HUDEP-2 (cell line): ENCODE measurements around the gene TMEM192.
"Not testable (repeated sequence)": the region's sequence is repeated elsewhere in the genome, so short reads cannot be mapped to it uniquely, and the experiment has no call there.

Experiments
- DNase-seq, 76 experiments: peaks; one replicate each; lab custom pipeline; 2025; ENCODE audit not compliant: unreplicated experiment in 76 of 76; lab: John Stamatoyannopoulos, UW

Gene TMEM192

DNA sequence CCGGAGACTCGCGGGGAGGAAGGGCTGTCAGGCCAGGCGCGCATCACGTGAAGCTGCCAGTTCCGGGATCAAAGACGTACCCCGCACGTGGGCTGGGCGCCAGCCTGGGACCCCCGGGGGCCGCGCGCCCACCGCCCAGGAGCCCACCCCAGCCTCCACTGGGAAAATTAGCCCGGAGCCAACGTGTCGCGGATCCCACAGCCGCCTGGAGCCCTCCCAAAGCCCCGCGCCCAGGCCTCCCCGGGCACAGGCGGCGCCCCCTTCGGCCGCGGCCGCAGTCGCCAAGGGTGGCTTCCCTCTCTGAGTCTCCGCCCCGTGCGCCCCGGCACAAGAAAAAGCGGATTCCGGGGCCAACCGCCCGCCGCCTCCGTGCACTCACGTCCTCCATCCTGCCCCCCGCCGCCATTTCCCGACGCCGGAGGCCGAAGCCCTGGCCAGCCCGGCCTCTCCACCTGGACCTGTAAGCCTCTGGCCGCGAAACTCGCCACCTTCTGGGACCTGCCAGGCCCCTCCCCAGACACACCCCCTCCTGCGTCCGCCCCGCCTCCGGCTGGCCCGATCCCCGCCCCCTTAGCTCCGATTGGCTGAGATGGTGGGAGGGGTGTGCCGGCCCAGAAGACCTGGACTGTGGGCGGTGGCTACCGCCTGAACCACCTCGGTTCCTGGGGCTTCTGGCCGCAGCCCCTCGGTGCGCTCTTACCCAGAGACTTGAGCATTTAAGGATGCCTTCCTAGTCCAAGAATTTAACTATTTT is at the start of gene TMEM192:
TSS of gene TMEM192 (minus strand) at position 493 of the 754 bp plus-strand sequence. CDS start at position 406, 87 bp downstream.
- DNase-seq: peak in 75 of 76 experiments; percentile 9 to 93 (median 84)

DNA sequence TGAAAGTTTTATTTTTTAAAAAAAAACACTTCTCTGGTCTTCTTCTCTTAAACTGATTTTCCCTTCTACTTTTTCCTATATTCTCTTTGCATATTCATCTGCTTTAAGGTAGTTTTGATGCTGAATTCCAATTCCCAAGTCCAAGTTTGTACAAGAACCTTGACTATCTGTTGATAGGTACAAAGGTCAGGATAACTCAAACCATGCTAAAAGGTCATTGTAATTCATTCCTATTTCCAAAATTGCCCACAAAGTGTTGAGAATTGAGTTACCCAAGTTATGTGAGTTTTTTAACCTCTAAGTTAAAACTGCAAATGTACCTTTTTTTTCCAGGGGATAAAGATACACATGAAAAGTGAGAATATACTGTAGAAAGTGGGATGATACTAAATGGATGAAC is 46.1 kb upstream of the TMEM192 start:
- no peak for DNase-seq

DNA sequence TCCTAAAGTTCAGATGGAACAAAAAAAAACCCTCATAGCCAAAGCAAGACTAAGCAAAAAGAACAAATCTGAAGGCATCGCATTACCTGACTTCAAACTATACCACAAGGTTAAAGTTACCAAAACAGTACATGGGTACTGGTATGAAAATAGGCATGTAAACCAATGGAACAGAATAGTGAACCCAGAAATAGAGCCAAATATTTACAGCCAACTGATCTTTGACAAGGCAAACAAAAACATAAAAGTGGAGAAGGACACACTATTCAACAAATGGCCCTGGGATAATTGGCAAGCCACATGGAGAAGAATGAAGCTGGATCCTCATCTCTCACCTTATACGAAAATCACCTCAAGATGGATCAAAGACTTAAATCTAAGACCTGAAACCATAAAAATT is 44.2 kb upstream of the TMEM192 start:
- no peak for DNase-seq

DNA sequence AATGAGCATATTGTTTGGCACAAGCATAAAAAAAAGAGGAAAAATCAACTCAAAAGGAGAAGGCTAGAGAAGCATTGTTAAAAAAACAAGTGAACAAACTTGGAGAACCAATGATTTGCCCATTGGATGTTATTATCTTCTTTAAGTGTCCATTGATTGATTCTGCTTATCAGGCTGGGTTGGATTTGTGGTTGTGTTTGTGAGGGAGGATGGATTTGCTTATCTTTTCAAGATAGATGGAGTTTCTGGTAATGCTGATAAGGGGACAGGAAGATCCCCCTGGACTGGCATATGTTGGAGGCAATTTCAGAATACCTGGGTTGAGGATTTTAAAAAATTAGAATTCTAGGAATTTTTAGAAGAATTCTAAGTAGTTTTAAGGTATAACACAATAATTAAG is 41.8 kb upstream of the TMEM192 start:
- no peak for DNase-seq

DNA sequence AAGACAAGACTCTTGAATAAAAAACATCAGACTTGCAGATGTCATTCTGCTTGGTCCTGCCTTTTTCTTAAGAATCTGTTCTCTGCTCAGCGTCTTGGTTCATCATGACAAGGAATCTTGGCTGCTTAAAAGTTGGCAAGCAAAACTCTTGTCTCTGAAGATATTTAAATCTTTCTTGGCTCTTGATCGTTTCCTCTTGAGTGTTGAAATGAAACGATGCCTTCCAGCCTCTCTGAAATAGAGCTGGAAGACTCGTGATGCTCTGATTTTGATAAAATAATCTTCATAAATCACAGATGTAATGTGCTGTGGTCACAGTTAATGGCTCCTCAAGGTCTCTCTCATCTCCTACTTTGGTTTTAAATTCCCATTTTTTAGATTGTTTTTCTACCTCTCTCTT is 39.9 kb upstream of the TMEM192 start:
- no peak for DNase-seq

DNA sequence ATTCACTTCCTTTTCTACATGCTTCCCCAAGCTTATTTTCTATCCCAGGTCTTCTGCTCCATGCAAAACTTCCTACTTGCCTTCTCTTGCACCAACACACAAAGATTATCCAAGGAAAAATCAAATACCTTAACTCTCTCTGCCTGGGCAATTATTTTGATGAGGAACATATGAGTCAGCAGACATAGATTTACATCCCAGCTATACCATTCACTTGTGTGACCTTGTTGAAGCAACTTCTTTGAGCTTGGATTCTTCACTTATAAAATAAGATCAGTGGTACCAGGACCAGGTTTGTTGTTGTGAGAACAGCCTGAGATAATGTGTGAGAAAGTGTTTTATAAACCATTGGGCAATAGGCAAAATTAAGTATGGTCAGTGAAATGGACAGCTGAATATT is 39.1 kb upstream of the TMEM192 start:
- DNase-seq: no peak

DNA sequence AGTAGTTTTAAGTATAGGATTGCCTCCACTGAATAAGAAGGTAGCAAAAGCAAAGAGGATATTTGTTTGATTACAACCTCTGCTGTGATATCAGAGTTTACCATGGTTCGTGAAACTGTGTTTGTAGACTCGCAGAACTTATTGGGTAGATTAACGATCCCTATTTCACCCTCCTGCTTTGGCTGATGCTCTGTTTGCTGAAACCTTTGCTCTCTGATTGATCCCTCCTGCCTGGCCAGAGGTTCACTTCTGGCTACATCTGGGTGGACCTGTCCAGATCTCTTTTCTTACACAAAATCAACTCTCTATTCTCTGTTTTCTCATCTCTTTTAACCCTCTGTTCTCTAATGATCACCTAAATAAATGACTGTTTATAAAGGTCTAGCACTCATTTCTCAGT is 37.9 kb upstream of the TMEM192 start:
- no peak for DNase-seq

DNA sequence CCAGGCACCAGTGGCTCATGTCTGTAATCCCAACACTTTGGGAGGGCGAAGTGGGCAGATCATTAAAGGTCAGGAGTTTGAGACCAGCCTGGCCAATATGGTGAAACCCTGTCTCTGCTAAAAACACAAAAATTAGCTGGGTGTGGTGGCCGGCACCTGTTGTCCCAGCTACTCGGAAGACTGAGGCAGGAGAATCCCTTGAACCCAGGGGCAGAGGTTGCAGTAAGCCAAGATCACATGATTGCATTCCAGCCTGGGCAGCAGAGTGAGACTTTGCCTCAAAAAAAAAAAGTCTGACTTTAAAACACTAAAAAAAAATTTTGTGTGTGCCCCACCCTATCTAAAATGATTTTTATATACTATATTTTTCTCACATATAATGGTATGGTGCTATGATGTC is 26.2 kb upstream of the TMEM192 start:
- DNase-seq: no peak

DNA sequence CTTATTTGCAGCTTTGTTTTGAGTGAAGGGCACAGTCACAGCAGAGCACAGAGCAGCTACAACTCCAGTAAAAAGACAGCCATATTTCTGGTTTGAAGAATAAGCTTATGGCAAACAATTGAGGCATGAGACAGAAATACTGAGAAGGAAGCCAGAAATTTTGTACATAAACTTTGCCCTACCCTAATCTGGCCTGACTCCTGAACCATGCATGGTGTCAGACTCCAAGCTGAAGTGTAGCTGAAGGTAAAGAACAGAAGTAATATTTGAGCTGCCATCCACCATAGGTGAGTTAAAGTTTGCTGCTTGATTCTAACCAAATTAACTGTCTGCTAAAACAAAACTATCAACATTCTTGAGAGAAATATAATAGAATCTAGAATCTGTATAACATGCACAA is 24.5 kb upstream of the TMEM192 start:
- no peak for DNase-seq

DNA sequence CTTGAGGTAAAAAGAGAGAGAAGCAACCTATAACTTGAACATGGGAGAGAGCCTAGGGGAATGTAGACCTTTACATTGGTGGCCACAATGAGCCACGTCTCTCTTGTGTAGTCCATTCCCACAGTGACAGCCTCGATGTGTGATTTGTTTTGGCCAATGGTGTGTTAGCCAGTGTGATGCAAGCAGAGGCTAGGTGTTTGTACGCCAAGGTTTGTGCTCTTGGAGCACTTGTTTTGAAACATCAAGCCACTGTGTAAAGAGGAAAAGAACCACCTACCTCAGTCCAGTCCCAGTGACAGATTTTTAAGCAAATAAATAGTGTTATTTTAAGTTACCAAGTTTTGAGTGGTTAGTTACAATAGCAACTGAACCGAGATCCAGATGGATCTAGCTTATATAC is 23.9 kb upstream of the TMEM192 start:
- DNase-seq: no peak

DNA sequence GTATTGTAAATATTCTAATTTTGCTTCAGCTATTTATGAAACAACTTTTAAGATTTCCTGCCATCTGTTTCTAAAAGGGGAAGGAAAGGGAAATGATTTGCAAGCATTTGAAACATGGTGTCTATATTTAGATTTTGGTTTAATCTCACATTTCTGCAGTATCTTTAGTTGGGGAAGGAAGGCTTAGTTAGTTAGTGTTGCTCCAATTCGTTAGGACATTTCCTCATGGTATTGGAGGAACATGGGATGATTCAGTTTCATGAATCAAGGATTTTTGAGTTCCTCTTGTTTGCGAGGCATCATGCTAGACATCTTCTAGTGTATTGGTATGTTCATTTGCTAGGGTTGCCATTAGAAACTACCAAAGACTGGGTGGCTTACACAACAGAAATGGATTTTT is 20.5 kb upstream of the TMEM192 start:
- DNase-seq: no peak

DNA sequence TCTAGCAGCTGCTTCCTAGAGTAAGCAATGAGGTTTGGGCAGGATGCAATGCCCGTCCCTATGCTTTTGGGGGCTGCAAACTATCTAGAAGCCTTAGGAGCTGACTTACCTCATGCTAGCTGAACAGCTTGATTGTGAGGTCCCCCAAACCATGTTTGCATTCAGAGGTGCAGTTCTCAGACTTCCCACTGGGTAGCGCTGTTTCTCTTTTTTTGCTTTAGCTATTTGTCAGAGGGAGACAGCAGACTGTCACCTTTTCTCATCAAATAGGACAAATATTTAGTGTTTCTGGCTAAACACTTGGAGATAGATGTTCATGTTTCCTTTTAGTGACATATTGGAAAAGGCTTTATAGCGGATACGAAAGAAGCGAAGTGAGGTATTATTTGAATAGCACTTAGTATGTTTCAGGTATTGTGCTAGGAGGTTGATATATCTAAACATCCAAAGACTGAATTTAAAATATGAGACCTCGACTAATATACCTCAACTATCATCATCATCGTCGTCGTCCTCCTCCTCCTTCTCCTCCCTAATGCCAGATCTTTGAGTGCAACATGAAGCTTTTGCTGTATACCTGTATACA is 18.7 kb upstream of the TMEM192 start:
- peak in 57 of 76 experiments; percentile 0 to 80 (median 43) for DNase-seq

DNA sequence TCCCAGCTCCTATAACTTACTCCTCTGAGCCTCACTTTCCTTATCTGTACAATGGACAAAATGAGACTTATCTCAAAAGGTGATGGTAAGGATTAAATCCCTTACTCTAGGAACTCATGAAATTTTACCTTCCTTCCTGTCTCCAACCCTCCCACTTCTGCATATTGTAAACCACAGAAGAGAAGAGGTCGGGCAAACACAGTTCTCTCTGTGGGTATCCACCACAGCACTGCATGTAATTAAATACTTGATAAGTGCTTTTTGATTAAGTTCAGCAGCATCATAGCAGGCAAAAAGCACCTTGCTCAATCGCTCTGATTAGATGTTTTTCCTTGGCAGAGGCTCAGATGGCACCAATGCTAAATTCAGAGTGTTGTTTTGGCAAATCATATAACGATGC is 17.3 kb upstream of the TMEM192 start:
- no peak for DNase-seq

DNA sequence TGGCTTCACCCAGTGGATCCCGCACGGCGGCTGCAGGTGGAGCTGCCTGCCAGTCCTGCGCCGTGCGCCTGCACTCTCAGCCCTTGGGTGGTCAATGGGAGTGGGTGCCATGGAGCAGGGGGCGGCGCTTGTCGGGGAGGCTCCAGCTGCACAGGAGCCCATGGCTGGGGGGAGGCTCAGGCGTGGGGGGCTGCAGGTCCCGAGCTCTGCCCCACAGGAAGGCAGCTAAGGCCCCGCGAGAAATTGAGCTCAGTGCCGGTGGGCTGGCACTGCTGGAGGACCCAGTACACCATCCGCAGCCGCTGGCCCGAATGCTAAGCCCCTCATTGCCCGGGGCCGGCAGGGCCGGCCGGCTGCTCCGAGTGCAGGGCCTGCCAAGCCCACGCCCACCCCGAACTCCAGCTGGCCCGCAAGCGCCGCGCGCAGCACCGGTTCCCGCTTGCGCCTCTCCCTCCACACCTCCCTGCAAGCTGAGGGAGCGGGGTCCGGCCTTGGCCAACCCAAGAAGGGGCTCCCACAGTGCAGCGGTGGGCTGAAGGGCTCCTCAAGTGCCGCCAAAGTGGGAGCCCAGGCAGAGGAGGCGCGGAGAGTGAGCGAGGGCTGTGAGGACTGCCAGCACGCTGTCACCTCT is 13.3 kb upstream of the TMEM192 start:
- DNase-seq: not testable (repeated sequence)

DNA sequence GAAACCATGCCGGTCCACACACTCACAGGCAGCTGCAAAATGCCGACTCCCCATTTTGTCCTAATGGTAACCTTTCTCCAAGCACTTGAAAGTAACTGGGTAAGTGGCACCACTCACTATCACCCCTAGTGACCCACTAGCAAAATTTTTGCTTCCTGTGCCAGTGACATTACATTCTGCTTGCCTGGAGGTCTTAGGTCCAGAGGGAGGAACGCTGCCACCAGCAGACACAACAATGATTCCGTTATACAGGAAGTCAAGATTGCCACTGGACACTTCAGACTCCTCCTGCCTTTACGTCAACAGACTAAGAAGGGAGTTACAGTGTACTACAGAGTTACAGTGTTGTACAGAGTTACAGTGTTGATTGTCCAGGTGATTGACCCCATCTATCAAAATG is 11.8 kb upstream of the TMEM192 start:
- no peak for DNase-seq

DNA sequence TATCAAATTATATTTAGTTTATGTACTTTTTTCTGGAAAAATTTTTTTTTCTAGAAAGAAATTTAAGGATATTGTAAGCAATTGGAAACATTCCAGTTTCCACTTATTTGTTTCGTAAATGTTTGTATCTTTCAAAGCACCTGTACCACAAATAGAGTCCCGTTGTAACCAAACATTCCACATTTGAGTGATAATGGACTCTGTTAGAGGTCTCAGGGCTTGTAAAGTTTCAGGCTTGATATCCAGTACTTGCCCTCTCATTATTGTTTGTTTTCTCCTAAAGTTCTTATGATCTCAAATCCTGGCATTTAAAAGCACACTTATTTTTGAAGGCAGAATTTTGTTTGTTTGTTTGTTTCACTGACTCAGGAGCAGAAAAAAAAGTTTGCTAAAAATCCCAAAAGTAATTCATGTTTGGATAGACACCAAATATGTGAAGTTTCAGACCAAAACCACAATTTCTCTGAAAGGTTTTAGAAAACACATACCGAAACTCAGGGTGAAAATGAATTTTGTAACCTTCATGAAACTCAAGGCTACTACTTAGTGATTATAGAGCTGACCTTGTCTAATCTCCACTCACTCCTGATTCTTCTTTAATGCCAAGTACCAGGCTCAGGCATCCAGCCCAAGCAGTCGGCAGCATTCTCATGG is 5.7 kb upstream of the TMEM192 start:
- no peak for DNase-seq

DNA sequence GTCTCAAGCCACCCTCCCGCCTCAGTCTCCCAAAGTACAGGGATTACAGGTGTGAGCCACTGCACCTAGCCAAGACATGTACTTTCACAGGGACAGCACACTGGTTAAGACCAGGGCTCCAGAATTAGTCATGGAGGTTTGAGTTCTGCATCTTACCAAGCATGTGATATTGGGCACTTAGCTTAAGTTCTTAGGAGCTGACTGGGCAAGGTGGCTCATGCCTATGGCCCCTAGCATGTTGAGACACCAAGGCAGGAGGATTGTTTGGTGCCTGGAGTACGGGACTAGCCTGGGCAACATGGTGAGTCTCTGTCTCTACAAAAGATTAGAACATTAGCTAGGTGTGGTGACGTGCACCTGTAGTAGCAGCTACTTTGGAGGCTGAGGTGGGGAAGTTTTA is 2.6 kb upstream of the TMEM192 start:
- no peak for DNase-seq

DNA sequence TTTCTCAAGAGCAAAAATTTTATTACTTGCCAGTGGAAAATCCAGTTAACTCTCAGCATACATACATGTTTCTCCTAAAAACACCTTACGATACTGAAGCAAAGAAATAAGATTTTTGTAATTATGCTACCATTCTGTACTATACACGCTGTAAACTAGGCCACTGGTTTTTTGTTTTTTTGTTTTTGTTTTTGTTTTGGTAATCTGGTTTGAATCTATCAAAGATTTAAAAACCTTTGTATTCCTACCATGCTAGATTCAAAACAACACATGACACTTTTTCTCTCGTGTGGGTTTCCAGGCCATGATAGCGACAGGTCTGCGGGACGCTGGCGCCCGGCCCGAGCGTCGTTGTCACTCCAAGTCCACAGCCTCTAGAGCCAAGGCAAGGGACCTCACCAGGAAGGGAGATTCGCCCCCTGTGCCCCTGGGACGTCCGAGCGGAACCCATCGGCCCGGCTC is 723 bp downstream of the TMEM192 start:
- DNase-seq: peak in 5 of 76 experiments; percentile 1 to 58 (median 3)

DNA sequence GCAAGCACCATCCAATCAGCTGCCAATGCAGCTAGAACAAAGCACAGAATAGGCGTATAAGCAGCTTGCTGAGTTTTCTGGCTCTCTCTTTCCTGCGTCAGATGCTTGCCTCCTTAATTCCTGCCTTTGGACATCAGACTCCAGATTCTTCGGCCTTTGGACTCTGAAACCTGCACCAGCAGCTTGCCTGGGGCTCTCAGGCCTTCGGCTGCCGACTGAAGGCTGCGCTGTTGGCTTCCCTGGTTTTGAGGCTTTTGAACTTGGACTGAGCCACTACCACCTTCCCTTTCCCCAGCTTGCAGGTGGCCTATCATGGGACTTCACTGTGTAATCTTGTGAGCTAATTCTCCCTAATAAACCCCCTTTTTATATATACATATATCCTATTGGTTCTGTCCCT is 6.1 kb downstream of the TMEM192 start:
- no peak for DNase-seq

DNA sequence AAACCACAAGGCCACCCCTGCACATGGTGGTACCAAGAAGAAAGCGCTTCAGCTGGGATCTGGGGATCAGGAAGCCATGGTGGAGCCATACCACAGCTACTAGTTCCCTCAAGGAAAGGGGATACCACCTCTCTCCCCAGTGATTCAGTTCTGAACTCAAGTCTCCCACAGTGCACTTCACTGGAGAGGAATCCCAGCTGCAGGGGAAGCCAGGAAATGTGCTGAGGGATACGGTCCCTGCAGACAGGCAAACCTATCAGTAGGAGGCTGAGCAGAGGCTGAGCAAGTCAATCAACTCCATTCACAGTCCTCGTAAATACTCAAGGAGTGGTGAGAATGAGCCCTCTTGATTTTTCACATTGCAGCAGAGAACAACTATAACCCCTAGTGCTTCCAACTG is 11.0 kb downstream of the TMEM192 start:
- no peak for DNase-seq

DNA sequence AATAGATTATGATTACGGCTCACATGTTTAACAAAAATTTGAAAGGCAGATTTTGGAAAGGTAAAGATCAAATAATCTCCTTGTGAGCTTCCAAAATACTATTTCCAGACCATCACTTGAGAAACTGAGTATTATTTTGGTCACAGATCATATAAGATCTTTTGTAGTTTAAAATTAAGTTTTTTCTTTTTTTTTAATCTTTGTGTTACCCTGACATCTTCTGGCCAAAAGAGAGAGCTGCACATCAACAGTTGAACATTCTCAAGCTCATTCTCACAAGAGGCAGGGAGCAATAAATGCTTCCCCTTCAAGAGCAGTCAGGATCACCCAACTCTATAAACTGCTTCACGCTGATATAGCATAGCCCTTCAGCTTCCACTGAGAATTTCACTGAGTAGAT is 15.9 kb downstream of the TMEM192 start:
- peak in 1 of 76 experiments; percentile 20 for DNase-seq
